CD14-positive monocyte (primary cell): ENCODE data around the gene SCAMP5. TPM values are rescaled to one million over a fixed set of nuclear protein-coding genes. Genes with fewer than 3 reads are reported as not detected.
A peak's percentile ranks its signal among the peaks of the same experiment; 100 is the strongest.

ENCODE experiments used
- DNase-seq, 3 donors: peaks; one replicate each; pipeline ENCODE4 v3.0.0-alpha.2; 2011 to 2022
- H2AFZ ChIP-seq: 2 replicates; pipeline ENCODE4 v1.6.0; 2012; ENCODE audit warnings: mild to moderate bottlenecking, low read depth, low read length, inconsistent platforms; ENCODE audit not compliant: insufficient read depth, poor library complexity, severe bottlenecking
- H3K27ac ChIP-seq, 2 donors: 1 replicate in 1 of 2; 2 replicates in 1 of 2; pipeline ENCODE4 v1.5.1; 2012 to 2013; ENCODE audit warnings: low read length in 2 of 2, control low read depth in 1 of 2, inconsistent platforms in 1 of 2, low read depth in 1 of 2, mild to moderate bottlenecking in 1 of 2
- H3K27me3 ChIP-seq, 2 donors: one replicate each; pipeline versions ENCODE4 v1.6.0 to v1.6.1; 2011 to 2013; ENCODE audit warnings: low read length in 2 of 2; ENCODE audit not compliant: control insufficient read depth in 2 of 2, insufficient read depth in 2 of 2
- H3K36me3 ChIP-seq, 2 donors: replicated peaks in 1 of 2; 1 replicate in 1 of 2; 2 replicates in 1 of 2; pipeline versions ENCODE4 v1.5.1 to v1.6.1; 2012 to 2013; ENCODE audit warnings: low read length in 2 of 2, control low read depth in 1 of 2, inconsistent platforms in 1 of 2, mild to moderate bottlenecking in 1 of 2; ENCODE audit not compliant: insufficient read depth in 2 of 2, control insufficient read depth in 1 of 2
- H3K4me1 ChIP-seq, 2 donors: 1 replicate in 1 of 2; 2 replicates in 1 of 2; pipeline versions ENCODE4 v1.5.1 to v1.6.1; 2012 to 2013; ENCODE audit warnings: low read length in 2 of 2, control low read depth in 1 of 2, inconsistent platforms in 1 of 2, mild to moderate bottlenecking in 1 of 2, moderate library complexity in 1 of 2; ENCODE audit not compliant: insufficient read depth in 2 of 2, control insufficient read depth in 1 of 2
- H3K4me2 ChIP-seq: replicated peaks from 2 replicates; pipeline ENCODE3; 2012; ENCODE audit warnings: low read length, moderate library complexity, mild to moderate bottlenecking; ENCODE audit not compliant: poor library complexity, severe bottlenecking; ENCODE audit errors: extremely low read depth
- H3K4me3 ChIP-seq, 3 experiments: fragments of 200-600 bp in 1 of 3; sonication (generic) in 1 of 3; replicated peaks in 1 of 3; 1 replicate in 2 of 3; 2 replicates in 1 of 3; pipeline ENCODE4 v1.5.1; 2011 to 2013; ENCODE audit warnings: low read length in 3 of 3, mild to moderate bottlenecking in 3 of 3, control low read depth in 2 of 3, low read depth in 2 of 3, inconsistent platforms in 1 of 3, moderate library complexity in 1 of 3
- H3K79me2 ChIP-seq: 2 replicates; pipeline ENCODE4 v1.6.0; 2012; ENCODE audit warnings: mild to moderate bottlenecking, control low read depth, inconsistent platforms, low read length, moderate library complexity; ENCODE audit not compliant: insufficient read depth
- H3K9ac ChIP-seq: 2 replicates; pipeline ENCODE4 v1.6.0; 2017; ENCODE audit warnings: low read length, mild to moderate bottlenecking; ENCODE audit not compliant: insufficient read depth, poor library complexity, severe bottlenecking
- H3K9me3 ChIP-seq, 2 donors: replicated peaks in 1 of 2; 1 replicate in 1 of 2; 2 replicates in 1 of 2; pipeline versions ENCODE4 v1.5.1 to v1.6.1; 2012 to 2013; ENCODE audit warnings: low read length in 2 of 2, control low read depth in 1 of 2; ENCODE audit not compliant: control insufficient read depth in 1 of 2, insufficient read depth in 1 of 2
- H4K20me1 ChIP-seq: 2 replicates; pipeline ENCODE4 v1.6.0; 2012; ENCODE audit warnings: mild to moderate bottlenecking, low read length, control low read depth, moderate library complexity; ENCODE audit not compliant: insufficient read depth
- H3K27ac Mint-ChIP-seq, 7 donors: one replicate each; pipeline ENCODE4 v1.8.0; 2020; ENCODE audit warnings: mild to moderate bottlenecking in 7 of 7, mixed read lengths in 7 of 7, moderate library complexity in 6 of 7, inconsistent platforms in 2 of 7
- H3K27me3 Mint-ChIP-seq, 3 donors: one replicate each; pipeline ENCODE4 v1.8.0; 2021 to 2022; ENCODE audit warnings: low read depth in 3 of 3, mild to moderate bottlenecking in 3 of 3, mixed read lengths in 3 of 3, moderate library complexity in 3 of 3, inconsistent platforms in 1 of 3
- H3K36me3 Mint-ChIP-seq, 2 donors: one replicate each; pipeline ENCODE4 v1.8.0; 2020; ENCODE audit warnings: mixed read lengths in 2 of 2, inconsistent platforms in 1 of 2, mild to moderate bottlenecking in 1 of 2
- H3K4me1 Mint-ChIP-seq: one replicate; pipeline ENCODE4 v1.8.0; 2020; ENCODE audit warnings: mild to moderate bottlenecking, mixed read lengths
- H3K4me3 Mint-ChIP-seq, 2 donors: one replicate each; pipeline ENCODE4 v1.8.0; 2020; ENCODE audit warnings: mild to moderate bottlenecking in 2 of 2, mixed read lengths in 2 of 2, moderate library complexity in 1 of 2
- H3K9me3 Mint-ChIP-seq, 7 donors: one replicate each; pipeline ENCODE4 v1.8.0; 2020 to 2022; ENCODE audit warnings: mixed read lengths in 7 of 7, mild to moderate bottlenecking in 6 of 7, moderate library complexity in 6 of 7, inconsistent platforms in 2 of 7
- CTCF ChIP-seq: fragments of 200-600 bp; IDR thresholded peaks from one replicate; pipeline ENCODE4 v1.8.0; 2022; ENCODE audit warnings: antibody characterized with exemption, mild to moderate bottlenecking
- WGBS: methylation state at CpG from one replicate; pipeline ENCODE4 v1.1.5; 2013; ENCODE audit warnings: missing lambda C conversion rate; ENCODE audit not compliant: insufficient coverage; 5-methylcytosine and 5-hydroxymethylcytosine counted together
- intact Hi-C, 2 donors: fragments of 100-400 bp; cut with micrococcal nuclease; formaldehyde crosslinking; loops; one replicate each; pipeline versions ENCODE4 v1.15.0 to v1.15.1; 2023
- polyA plus RNA-seq, 3 donors: library from polyadenylated mRNA; depleted of rRNA in 1 of 3; unstranded in 2 of 3; stranded (reverse) in 1 of 3; fragments of 300-500 nt in 2 of 3; fragments of >200 nt in 1 of 3; fragmentation: Illumina TruSeq in 2 of 3; gene quantifications; 1 replicate in 2 of 3; 2 replicates in 1 of 3; pipeline ENCODE4 v1.2.3, GENCODE V29; 2012 to 2021

The SCAMP5 gene
- polyA plus RNA-seq, 3 donors, result 0.08 to 0.32 TPM; not detected in 1

GRCh38 chr15:75064846-75065245, 69.5 kb downstream of the SCAMP5 start:
- intact Hi-C loops, result loop anchor here in 1 of 2 donors (5.0 kb wide), 1 partner anchor 33 kb away; no protein-coding TSS in a partner anchor
- peaks cover 80 to 83% of the 10 kb centered on the region in 2 donors for H3K4me1 ChIP-seq

GRCh38 chr15:75065467-75065850, 70.1 kb downstream of the SCAMP5 start:
- Mint-ChIP-seq H3K4me1 (peaks cover 90% of the 10 kb centered on the region), H3K9me3 (peaks cover 0 to 2% (median 0%) of the 10 kb centered on the region in 7 donors), H3K36me3 (peaks cover 17 to 18% of the 10 kb centered on the region in 2 donors), H3K27me3 (peaks cover 0 to 5% (median 5%) of the 10 kb centered on the region in 3 donors), H3K4me3 (no peak overlapping the region), H3K27ac (peak overlapping the region in 5 of 7 donors; percentile 63 to 95 (median 80))
- Histone ChIP-seq H3K4me1 (peaks cover 86 to 87% of the 10 kb centered on the region in 2 donors), H3K4me3 (no peak overlapping the region), H3K27ac (no peak overlapping the region), H3K36me3 (no peaks in the 10 kb centered on the region), H3K9me3 (no peaks in the 10 kb centered on the region), H3K4me2 (no peak overlapping the region), H3K9ac (no peak overlapping the region), H3K27me3 (no peaks in the 10 kb centered on the region), H3K79me2 (no peaks in the 10 kb centered on the region), H2AFZ (no peak overlapping the region), H4K20me1 (no peaks in the 10 kb centered on the region)
- DNase-seq, result no peak
- TF ChIP-seq CTCF, result no peak
- intact Hi-C loops, result loop anchor here in 1 of 2 donors (5.0 kb wide), 1 partner anchor 33 kb away; no protein-coding TSS in a partner anchor
- no CpG with 5 or more reads among the region's 1 CpG for WGBS

More at GRCh38 chr15:75064846-75065245, 69.5 kb downstream of the SCAMP5 start:
- H3K27me3 ChIP-seq, result no peaks in the 10 kb centered on the region
- Mint-ChIP-seq H3K27me3 (peaks cover 0 to 5% (median 5%) of the 10 kb centered on the region in 3 donors), H3K4me1 (peaks cover 83% of the 10 kb centered on the region), H3K36me3 (peaks cover 16 to 18% of the 10 kb centered on the region in 2 donors), H3K27ac (peak overlapping the region in 3 of 7 donors; percentile 13 to 16 (median 14)), H3K9me3 (peaks cover 0 to 2% (median 0%) of the 10 kb centered on the region in 7 donors), H3K4me3 (no peak overlapping the region)
- no peak overlapping the region for H3K4me3 ChIP-seq
- DNase-seq, result peak in 2 of 3 donors; percentile 52 to 73
- no peak overlapping the region for H2AFZ ChIP-seq
- no peak overlapping the region for H3K27ac ChIP-seq
- no peaks in the 10 kb centered on the region for H4K20me1 ChIP-seq
- H3K36me3 ChIP-seq, result no peaks in the 10 kb centered on the region
- no peak for TF ChIP-seq CTCF
- H3K4me2 ChIP-seq, result no peak overlapping the region
- H3K9me3 ChIP-seq, result no peaks in the 10 kb centered on the region
- no CpG with 5 or more reads among the region's 2 CpGs for WGBS
- H3K79me2 ChIP-seq, result no peaks in the 10 kb centered on the region
- no peak overlapping the region for H3K9ac ChIP-seq
